B cell (primary cell): ENCODE data around the gene RRP15.

Experiments
- CTCF ChIP-seq: fragments of 200-600 bp; IDR thresholded peaks from one replicate; pipeline ENCODE4 v1.8.0; 2022; ENCODE audit warnings: antibody characterized with exemption, mild to moderate bottlenecking
- EZH2 ChIP-seq: IDR thresholded peaks from 2 replicates; pipeline ENCODE4 v1.6.1; 2012; ENCODE audit warnings: borderline replicate concordance, low read depth, mild to moderate bottlenecking, moderate library complexity, low read length; ENCODE audit not compliant: insufficient read depth, poor library complexity, severe bottlenecking

- no peak for TF ChIP-seq CTCF
- TF ChIP-seq EZH2 = no peak
Observed at GRCh38 chr1:218362418-218363076, 77.5 kb downstream of the RRP15 start.
